ENCODE data around the gene CCND2.

Gene CCND2

GRCh38 chr12:4270831-4271716 is 2.5 kb upstream of the CCND2 start (continued):
- TF ChIP-seq HIC1 (tag by site-specific recombination; IDR thresholded peaks at IDR 0.05) (no peak), ZNF658 (tag by site-specific recombination; IDR thresholded peaks at IDR 0.05) (no peak), ZNF529 (tag by site-specific recombination; IDR thresholded peaks at IDR 0.05; ENCODE audit: insufficient replicate concordance) (no peak), YY1 (tag by site-specific recombination; IDR thresholded peaks at IDR 0.05) (no peak), ZNF513 (tag by site-specific recombination; IDR thresholded peaks at IDR 0.05) (no peak), ZBTB48 (tag by site-specific recombination; IDR thresholded peaks at IDR 0.05) (no peak), ZFHX2 (tag by site-specific recombination; conservative IDR thresholded peaks at IDR 0.05) (peak; percentile 29; the same call in 1 of the 2 replicates), KLF8 (tag by site-specific recombination; IDR thresholded peaks at IDR 0.05) (0 out of 2 replicates have a peak, but pooled peaks have one; percentile 35), KLF17 (tag by site-specific recombination; IDR thresholded peaks at IDR 0.05) (no peak), SP3 (tag by site-specific recombination; IDR thresholded peaks at IDR 0.05) (no peak), ZSCAN23 (tag by site-specific recombination; IDR thresholded peaks at IDR 0.05) (no peak), ZNF558 (tag by site-specific recombination; IDR thresholded peaks at IDR 0.05) (no peak), ZNF610 (tag by site-specific recombination; IDR thresholded peaks at IDR 0.05; ENCODE audit: borderline replicate concordance) (no peak), PRDM1 (tag by site-specific recombination; IDR thresholded peaks at IDR 0.05) (peak; percentile 89), OSR2 (tag by site-specific recombination; IDR thresholded peaks at IDR 0.05) (no peak), ZNF211 (tag by site-specific recombination; IDR thresholded peaks at IDR 0.05; ENCODE audit: low read depth) (no peak), PRDM6 (tag by site-specific recombination; IDR thresholded peaks at IDR 0.05) (no peak), SP7 (tag by site-specific recombination; IDR thresholded peaks at IDR 0.05) (0 out of 2 replicates have a peak, but pooled peaks have one; percentile 7), ZNF548 (tag by site-specific recombination; IDR thresholded peaks at IDR 0.05) (no peak), ZNF600 (tag by site-specific recombination; IDR thresholded peaks at IDR 0.05) (no peak), ZNF366 (tag by site-specific recombination; conservative IDR thresholded peaks at IDR 0.05) (no peak), ZNF335 (tag by site-specific recombination; conservative IDR thresholded peaks at IDR 0.05) (peak; percentile 25), BCL11A (tag by site-specific recombination; IDR thresholded peaks at IDR 0.05; ENCODE audit: low read depth) (no peak; the same call in 1 of the 2 replicates), KLF9 (tag by site-specific recombination; IDR thresholded peaks at IDR 0.05; ENCODE audit: low read depth) (peak; percentile 18; the same call in 1 of the 2 replicates), ZNF704 (tag by site-specific recombination; IDR thresholded peaks at IDR 0.05) (no peak), ZNF544 (tag by site-specific recombination; IDR thresholded peaks at IDR 0.05) (no peak), ZXDB (tag by site-specific recombination; IDR thresholded peaks at IDR 0.05) (0 out of 2 replicates have a peak, but pooled peaks have one; percentile 26), ZNF624 (tag by site-specific recombination; IDR thresholded peaks at IDR 0.05) (no peak), ZNF501 (tag by site-specific recombination; IDR thresholded peaks at IDR 0.05) (no peak), ZNF580 (tag by site-specific recombination; IDR thresholded peaks at IDR 0.05) (no peak), ZNF23 (tag by site-specific recombination; IDR thresholded peaks at IDR 0.05; ENCODE audit: borderline replicate concordance) (no peak), ZNF10 (tag by site-specific recombination; IDR thresholded peaks at IDR 0.05) (no peak), HOXC10 (CRISPR knock-in tag; IDR thresholded peaks at IDR 0.05) (no peak)

All from HEK293 (cell line).